Stimulated activated CD8-positive, alpha-beta memory T cell treated with anti-CD3 and anti-CD28 coated beads, Interleukin-4, amount 100 ng/mL, for 4 hours (primary cell): Measurements from ENCODE around the gene TCERG1.
A peak's percentile ranks its signal among the peaks of the same experiment; 100 is the strongest.

ENCODE experiments used
- DNase-seq, 2 donors: peaks; one replicate each; pipeline ENCODE4 v3.0.0-alpha.2; 2020; ENCODE audit warnings: low read depth in 2 of 2, low spot score in 1 of 2

Gene TCERG1

DNA sequence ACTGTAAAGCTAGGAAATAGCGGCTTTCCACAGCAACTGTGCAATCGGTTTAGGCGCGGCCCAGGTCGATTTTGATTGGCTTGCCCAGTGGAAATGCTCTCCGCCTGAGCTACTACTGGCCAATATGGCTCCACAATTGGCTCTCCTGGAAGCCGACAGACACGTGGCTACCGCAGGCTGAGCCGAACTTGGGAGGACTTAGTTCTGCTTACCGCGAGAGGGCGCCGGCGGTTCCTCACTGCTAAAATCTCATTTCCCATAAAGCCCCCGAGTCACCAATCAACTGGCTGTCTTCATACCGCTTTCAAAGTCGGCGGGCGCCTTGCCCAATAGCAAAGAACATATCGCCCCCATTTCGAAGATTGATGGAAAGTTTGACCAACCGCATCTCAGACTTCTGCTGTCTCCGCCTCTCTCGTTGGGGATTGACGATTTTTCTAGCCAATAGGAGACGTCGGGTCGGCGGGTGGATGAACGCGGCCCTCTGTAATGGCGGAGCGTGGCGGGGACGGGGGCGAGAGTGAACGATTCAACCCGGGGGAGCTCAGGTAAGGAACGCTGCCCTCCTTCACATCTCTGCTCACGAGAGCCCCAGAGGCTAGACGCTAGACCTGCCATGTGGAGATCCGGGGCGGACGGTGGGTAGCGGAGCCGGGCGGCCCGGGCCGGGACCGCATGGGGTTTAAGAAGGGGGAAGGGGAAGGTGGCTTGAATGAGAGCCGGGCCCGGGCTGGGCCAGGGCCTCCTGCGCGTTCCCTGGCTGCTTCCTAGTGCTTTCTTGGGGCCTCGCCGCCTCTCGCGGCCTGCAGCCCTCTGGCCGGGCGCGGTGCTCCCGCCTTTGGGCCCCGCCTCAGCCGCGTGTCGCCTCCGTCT, at the start of gene TCERG1:
Gene TCERG1, plus strand, starts transcription at position 473 of the 873 bp plus-strand sequence. Its CDS starts 17 bp downstream, at position 490.
- DNase-seq: peak; percentile 93 to 95

DNA sequence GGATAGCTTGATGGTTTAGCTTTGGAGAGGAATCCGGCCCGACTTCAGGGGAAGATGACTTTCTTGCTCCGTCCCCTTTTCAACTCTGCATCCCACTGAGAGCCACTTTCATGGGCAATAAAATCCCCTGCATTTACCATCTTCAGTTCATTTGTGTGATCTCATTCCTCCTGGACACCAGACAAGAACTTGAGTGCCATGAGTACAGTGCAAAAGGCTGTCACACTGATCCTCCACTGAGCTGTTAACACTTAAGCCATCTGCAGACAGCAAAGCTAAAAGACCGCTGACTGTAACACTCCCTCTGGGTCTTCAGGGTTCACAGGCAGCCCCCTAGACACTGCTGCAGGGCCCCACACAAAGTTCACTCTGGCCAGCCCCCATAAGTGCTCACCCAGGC, 48.3 kb upstream of the TCERG1 start:
- DNase-seq: no peak

DNA sequence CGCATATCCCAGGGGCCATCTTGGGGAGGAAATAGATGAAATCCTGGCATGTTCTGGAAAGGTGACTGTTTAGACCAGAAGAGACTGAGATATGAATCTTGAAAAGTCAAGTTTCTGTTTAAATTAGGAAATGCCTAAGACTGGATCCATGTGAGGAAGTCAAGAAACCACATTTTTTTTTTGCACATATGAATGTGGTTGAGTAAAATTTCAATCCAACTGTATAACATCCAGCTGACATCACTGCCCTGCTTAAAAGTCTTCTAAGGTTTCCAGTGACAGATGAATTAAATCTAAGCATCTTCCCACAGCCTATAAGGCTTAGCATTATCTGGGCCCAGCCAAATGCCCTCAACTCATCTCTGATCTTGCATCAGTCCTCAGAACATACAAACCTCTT, 47.7 kb upstream of the TCERG1 start:
- DNase-seq: no peak

DNA sequence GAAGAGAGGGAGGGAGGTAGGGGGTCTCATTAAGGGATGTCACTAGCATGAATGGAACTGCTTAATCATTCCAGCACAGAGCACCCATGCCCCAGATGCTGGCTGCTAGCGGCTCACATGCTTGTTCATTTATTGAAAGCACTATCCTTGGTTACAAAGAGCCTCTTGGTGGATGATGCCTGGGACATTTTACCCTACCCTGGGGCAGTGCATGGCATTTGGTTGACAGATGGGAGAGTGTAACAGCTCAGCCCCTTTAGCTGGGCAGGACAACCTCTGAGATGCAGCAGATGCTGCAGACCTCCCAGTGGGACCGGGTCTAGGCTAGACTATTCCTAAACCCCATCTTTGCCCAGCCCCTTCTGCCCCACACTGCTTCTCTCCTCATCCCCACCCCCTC, 46.9 kb upstream of the TCERG1 start:
- DNase-seq: no peak

DNA sequence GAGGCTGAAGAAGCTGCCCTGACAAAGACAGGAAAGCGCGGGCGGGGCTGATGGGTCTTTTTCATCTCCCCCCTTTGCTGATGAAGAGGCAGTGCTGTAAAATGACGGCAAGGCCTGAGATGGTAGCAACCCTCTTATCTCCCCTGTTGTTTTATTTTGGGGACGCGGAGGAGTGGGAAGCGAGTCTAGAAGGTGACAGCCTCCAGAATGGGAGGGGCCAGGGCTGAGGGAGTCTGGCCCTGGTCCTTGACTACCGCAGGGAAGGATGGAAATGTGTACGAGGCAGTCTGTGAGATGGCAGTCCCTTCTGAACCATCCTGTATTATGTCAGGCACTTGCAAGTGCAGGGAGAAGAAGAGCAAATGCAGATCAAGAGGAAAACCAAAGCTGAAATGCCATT, 46.1 kb upstream of the TCERG1 start:
- no peak for DNase-seq

DNA sequence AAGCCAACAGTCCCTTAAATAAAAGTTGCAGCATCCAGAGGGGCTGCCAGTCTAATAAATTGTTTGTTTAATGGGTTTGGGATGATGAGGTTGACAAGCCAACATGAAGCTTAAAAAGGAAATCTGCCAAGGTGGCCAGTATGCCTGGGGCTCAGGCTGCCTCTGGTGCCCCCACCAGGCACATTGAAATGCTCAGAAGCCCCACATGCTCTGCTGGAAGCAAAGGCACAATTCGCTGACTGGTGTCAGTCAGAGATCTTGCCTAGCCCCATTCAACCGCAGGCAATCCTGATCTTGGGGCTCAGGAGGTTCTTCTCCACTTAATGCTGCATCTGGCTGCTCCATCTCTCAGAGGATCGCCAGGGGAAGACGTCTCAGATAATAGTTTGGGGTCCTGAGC, 44.2 kb upstream of the TCERG1 start:
- no peak for DNase-seq

DNA sequence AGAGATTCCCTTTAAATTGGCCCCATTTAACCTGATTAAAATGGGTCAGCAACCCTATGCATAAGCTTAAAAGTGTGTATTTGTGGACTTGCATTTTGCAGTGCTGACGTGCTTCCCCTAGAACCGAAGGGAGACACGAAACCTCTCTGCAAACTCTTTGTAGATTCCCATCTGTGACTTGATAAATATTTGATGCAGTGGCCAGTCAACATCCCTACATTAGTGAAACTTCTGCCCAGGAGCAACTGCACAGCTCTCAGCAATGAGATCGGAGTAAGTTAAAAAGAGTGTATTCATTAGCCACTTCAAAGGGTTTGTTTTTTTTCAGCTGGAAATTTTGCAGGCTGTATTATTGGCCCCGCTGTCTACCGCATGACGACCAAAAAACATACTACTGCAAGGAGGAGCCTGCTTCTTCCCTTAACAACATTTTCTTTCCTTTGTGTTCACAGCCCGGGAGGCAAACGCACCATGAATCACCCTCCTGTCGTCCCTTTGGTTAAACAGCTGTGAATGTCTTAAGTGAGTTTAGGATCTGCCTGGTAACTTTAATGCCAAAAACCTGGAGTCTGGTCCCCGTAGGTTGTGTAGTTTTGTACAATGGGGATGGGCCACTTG, 38.0 kb upstream of the TCERG1 start:
- DNase-seq: no peak

DNA sequence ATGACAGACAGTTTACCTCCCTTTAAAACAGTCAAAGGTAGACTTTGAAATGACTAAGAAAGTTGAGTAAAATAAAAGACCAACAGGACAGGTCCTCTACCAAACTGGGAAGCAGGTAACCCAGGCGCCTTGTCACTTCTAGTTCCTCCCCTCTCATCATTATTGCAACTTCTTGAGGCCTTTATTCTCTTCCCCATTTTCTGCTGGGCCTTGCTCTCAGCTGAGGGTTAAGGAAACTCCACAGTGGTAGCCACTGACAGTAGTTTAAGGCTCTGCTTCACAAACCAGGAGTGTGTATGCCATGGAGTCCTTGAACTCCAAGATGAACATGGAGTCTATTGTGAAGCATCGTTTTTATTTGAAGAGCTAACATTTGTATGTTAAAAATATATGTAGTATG, 36.9 kb upstream of the TCERG1 start:
- DNase-seq: no peak

DNA sequence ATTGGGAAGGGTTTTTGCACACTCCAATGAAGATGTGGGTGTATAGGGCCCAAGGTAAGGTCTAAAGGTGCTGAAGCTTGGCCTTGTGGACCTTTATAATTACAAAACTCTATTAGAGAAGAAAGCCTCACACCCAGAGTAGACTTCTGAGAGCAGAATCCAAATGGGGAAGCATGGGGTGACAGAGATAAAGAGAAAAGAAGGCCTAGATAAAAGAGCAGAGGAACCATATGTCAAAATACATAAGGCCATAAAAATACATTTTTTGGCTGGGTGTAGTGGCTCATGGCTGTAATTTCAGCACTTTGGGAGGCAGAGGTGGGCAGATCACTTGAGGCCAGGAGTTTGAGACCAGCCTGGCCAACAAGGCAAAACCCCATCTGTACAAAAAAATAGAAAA, 27.4 kb upstream of the TCERG1 start:
- DNase-seq: no peak

DNA sequence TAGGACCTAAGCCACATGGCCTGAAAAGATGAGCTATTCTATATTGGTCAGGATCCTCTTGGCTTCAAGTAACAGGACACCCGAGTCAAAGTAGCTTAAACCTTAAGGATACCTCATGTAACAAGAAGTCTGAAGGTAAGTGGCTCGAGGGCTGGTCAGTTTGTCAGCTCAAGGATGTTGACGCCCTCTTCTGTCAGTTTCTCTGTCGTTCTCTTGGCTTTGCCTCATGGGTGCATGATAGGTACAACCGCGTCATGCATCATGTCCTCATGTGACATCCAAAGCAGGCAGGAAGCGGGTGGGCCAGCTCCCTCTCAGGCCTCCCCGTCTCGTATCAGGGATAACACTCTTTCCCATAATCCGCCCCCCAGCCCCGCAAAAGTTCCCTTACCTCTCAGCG, 22.1 kb upstream of the TCERG1 start:
- DNase-seq: no peak

DNA sequence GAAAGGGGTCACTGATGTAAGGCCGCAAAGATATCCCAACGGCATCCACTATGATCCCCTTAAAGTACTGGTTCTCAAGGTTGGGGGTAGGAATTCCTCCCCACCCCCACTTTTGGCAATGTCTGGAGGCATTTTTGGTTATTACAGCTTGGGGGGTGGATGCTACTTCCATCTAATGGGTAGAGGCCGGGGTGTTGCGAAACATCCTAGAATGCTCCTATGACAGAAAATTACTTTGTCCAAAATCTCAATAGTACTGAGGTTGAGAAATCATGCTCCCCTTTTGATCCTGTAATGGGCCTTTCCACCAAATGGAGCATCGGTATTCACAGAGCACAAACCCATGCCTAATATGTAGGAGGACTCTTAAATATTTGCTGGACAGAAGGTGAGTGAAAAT, 20.8 kb upstream of the TCERG1 start:
- DNase-seq: no peak

DNA sequence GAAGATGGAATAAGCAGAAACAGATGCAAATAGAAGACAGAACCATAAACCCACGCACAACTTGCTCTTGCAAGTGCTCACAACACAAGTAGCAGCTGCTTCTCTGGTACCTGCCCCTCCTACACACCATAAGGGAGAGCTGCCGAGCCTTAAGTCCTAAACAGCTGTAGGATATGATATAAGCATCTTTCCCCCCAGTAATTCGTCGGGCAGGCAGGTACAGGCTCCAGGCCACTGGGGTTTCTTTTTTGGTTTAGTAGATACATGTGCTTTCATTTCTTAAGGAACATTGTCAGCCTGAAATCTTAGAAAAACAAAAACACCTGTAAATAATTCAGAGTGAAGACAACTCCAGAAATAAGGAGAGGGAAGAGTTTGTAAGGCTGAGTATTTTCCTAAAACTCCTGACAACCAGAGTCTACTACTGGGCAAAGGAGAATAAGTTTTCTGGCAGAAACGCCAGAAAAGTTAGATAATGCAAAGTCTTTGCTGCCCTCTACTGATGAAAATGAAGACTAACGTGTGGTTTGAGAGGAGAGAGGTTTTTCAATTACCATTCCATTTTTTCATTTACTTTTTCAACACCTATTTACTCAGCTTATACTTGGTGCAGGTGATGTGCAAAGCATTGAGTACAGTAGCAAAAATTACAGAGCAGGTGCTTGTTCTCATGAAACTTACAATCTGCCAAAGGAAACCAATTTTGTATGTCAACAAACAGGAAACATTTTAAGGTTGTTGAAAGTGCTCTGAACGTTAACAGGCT, 20.1 kb upstream of the TCERG1 start:
- no peak for DNase-seq

DNA sequence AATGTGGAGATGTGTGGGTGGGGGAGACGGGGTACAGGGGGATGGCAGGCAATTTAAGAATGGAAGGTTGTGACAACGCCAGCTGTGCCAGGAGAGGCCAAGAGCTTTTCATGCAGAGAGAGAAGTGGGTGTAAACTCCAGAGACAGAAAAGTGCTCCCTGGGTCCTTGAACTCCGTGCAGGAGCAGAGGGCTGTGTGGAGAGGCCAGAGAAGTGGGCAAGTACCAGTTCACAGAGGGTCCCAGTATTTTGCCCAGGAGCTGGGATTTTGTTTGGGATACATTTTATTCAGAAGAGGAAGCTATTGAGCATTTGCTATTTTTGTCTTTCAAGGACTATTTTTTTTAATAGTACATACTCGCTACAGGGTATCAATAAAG, 19.5 kb upstream of the TCERG1 start:
- DNase-seq: no peak

DNA sequence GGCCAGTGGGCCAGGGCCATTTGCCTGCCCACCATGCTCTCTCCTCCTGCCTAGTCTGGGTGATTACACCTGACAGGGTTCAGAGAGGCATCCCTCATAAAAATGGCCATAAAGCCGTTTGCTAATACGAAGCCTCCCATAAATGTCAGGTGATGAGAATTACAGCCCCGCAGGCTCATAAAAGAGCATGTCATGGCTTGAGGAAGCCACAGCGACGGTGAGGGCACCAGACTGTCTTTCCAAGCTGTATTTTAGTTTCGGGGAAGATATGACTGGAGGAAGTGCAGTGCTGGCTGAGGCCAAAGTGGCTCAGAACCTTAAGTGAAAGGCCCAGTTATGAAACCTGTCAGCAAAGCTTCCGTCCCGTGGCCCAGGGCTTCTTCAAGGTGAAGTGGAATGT, 18.5 kb upstream of the TCERG1 start:
- no peak for DNase-seq

DNA sequence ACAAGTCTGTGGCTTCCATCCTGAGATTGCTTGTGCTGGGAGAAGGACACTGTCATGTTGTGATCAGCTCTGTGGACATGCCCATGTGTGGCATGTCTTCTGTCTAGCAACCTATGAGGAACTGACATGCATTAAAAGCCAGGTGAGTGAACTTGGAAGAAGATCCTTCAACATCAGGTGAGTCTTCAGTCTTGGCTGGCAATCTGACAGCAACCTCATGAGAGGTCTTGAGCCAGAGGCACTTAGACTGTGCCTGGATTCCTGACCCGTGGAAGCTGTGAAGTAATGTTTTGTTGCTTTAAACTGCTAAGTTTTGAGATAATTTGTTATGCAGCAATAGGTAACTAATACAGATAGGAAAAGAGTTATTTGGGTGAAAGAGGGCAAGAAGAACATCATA, 6.8 kb upstream of the TCERG1 start:
- no peak for DNase-seq

DNA sequence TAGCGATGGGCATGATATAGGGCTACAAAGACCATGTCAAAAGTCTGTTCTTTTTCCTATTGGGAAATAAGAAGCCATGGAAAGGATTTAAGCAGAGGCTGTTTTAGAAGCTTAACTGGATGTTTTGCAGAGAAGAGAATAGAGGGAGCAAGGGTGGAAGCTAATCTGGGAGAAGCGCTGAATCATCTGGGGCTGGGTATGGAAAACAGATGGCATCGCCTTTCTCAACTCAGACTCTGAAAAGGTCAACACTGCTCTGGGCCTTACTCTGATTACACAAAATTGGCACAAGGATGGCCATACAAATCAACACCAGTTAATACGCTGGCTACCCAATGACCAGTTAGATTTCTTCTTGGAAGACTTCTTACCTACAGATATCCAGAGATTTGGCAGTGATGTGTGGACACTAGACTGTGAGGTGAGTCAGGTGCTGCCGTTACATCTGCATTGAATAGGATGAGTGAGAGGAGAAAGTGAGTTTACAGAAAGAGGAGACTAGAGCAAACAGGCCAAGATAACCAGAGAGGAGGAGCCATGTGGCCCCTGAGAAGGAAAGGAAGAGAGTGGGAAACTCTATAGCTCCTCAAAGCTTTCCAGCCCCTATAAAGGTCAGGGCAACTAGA, 6.2 kb upstream of the TCERG1 start:
- no peak for DNase-seq

DNA sequence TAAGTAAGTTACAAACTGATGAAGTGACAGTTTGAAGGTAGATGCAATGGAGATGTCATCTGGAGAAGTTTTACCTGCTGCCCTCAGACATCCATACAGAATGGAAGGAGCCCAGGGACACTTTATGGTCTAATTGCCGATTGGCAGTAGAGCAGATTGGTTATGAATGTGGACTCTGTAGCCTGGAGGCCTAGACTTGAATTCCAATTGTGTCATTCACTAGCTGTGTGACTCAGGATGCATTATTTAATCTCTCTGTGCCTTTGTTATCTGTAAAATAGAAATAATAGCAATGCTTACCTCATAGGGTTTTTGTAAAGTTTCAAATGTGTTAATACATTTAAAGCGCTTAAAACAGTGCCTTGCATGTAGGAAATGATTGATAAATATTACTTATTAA, 5.2 kb upstream of the TCERG1 start:
- no peak for DNase-seq

DNA sequence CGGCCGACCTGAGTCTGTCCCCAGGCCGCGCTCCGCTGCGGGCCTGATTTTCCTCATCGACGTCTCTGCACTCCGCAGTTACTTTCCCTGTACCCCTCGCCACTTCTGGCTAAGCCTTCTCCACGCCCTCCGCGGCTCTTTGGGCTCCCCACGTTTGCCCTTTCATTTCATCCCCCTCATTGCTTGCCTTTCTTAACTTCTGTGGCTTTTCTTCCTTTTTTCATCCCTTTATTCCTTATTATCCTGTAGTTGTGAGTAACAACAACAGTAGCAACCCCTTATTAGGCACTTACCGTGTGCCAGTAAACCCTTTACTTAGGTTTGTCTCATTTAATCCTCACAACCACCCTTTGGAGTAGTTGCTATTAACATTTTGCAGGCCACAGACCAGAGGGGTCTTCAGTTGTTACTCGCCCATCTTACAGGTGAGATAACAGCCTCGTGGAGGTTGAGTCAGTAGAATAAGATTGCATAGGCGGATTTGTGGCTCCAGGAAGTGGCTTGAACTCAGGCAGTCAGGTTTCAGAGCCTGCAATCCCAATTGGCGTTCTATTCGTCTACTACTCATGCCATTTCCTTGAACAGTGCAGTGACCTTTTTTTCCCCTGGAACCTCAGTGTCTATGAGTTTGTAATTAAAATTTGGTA, 724 bp downstream of the TCERG1 start:
- peak in 1 of 2 donors; percentile 5 for DNase-seq

DNA sequence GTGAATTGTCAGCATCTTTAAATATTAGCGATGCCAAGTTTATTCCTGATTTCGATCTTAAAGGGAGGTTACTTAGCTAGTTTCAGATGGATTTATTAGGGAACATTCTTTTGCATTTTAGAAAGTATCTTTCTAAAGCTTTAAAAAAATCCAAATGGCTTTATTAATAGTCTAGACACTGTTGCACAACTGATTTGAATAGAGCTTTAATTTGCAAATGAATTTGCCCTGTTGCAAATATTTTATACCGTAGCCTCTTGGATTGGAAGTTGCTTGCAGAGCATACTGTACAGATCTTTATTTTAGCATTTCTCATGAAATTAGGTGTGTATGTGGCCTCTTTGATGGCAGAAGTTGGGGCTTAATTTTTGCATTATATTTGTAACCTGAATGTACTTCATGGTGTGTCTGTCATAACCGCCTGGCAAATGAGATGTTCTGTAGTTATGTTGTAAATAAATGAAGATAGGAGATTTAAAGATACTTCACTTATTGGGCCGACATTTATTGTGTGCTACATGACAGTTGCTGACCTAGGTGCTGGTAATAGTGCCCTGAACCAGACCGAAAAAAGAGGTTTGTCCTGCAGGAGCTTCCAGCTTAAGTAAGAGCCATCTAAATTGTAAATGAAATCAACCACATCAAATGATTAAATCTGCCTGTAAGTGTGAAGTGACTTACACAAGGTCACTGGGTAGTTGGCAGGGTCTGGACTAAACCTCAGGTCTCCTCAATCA, 1.8 kb downstream of the TCERG1 start:
- no peak for DNase-seq

DNA sequence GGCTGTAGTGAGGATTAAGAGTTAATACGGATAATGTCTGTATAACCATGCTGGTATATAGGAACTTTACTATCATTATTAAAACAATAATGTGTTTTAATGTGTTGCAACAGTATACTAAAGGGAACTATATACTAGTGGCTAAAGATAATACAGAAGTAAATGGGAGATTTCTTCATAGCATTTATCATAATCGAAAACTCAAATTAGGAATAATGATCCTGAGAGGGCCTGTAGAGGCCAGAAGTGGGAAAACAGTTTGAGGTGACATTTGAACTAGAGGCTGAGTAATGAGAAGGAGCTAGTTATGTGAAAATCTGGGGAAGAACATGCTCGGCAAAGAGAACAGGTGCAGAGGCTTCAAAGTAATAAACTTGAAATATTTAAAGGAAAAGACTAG, 2.9 kb downstream of the TCERG1 start:
- no peak for DNase-seq
